Upper lobe of left lung (tissue), 4 donors: ENCODE data around the gene CELSR1.

Source experiments
- EP300 ChIP-seq, 4 donors: sonication (generic); formaldehyde crosslinking; IDR thresholded peaks; one replicate each; pipeline ENCODE4 v1.5.1; 2017; ENCODE audit warnings: antibody characterized with exemption in 4 of 4, control low read depth in 2 of 4
- POLR2A ChIP-seq, 4 donors: fragments of 450-650 bp; IDR thresholded peaks; one replicate each; pipeline ENCODE4 v1.5.1; 2016 to 2017; ENCODE audit warnings: antibody characterized with exemption in 4 of 4, mild to moderate bottlenecking in 2 of 4
- POLR2AphosphoS5 ChIP-seq, 2 donors: sonication (generic); formaldehyde crosslinking; IDR thresholded peaks; one replicate each; pipeline ENCODE4 v1.5.1; 2017; ENCODE audit warnings: antibody characterized with exemption in 2 of 2
- TF ChIP-seq, protein P1 (sequence below), 6 experiments: fragments of 450-650 bp in 4 of 6; fragments of 200-600 bp in 2 of 6; sonication (generic) in 2 of 6; IDR thresholded peaks; one replicate each; pipeline ENCODE4 v1.5.1; 2016 to 2019; ENCODE audit warnings: antibody characterized with exemption in 6 of 6

DNA sequence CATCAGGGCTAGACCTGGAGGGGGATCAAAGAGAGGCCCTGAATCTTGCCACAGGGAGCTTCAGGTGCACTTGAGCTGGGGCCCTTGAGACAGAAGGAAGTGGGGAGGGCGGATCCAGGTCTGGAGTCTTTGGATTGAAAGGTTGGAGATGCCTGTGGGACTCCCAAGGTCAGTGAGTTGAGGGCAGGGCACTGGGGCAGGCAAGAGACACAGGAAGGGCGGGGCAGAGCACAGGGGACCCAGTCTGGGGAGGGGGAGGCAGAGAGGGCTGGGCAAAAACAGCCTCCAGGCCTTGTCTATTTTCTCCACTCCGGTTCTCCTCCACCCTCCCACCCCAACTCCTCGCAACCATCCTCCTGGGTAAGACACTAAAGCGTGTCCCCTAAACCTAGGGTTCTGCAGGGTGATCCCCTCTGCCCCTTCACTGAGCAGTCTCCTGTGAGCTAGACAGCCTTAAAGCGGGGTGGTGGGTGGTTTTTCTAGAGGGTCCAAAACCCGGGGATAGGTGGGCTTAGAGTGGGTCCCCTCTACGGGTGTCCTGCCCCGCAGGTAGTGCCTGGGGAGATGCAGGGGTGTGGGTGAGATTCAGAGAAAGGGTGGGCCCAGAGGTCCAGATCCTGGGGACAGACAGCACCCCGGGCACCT lies 38.6 kb upstream of the CELSR1 start:
- TF ChIP-seq, protein P1, sequence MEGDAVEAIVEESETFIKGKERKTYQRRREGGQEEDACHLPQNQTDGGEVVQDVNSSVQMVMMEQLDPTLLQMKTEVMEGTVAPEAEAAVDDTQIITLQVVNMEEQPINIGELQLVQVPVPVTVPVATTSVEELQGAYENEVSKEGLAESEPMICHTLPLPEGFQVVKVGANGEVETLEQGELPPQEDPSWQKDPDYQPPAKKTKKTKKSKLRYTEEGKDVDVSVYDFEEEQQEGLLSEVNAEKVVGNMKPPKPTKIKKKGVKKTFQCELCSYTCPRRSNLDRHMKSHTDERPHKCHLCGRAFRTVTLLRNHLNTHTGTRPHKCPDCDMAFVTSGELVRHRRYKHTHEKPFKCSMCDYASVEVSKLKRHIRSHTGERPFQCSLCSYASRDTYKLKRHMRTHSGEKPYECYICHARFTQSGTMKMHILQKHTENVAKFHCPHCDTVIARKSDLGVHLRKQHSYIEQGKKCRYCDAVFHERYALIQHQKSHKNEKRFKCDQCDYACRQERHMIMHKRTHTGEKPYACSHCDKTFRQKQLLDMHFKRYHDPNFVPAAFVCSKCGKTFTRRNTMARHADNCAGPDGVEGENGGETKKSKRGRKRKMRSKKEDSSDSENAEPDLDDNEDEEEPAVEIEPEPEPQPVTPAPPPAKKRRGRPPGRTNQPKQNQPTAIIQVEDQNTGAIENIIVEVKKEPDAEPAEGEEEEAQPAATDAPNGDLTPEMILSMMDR (IDR thresholded peaks at IDR 0.05) = no peak
- TF ChIP-seq POLR2A (IDR thresholded peaks at IDR 0.05) (no peak), POLR2AphosphoS5 (IDR thresholded peaks at IDR 0.05) (no peak), EP300 (IDR thresholded peaks at IDR 0.05) (no peak)
